ENCODE data around the gene UGCG. TPM values are rescaled to one million over a fixed set of nuclear protein-coding genes. Genes with fewer than 3 reads are reported as not detected.

UGCG gene
- total and polyA plus RNA-seq, 2 of the 4 experiments (the other 2 are of a cell fraction) = 84.2 to 104 TPM

GRCh38 chr9:111895996-111896941 is at the start of gene UGCG (continued):
- TF ChIP-seq, protein P1, sequence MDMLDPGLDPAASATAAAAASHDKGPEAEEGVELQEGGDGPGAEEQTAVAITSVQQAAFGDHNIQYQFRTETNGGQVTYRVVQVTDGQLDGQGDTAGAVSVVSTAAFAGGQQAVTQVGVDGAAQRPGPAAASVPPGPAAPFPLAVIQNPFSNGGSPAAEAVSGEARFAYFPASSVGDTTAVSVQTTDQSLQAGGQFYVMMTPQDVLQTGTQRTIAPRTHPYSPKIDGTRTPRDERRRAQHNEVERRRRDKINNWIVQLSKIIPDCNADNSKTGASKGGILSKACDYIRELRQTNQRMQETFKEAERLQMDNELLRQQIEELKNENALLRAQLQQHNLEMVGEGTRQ (IDR thresholded peaks at IDR 0.05; ENCODE audit: low read depth, low read length) = no peak
- no peak for TF ChIP-seq RCOR1 (IDR thresholded peaks at IDR 0.05; ENCODE audit: insufficient replicate concordance, low read length)
- peak; percentile 9; the same call in 1 of the 2 replicates for TF ChIP-seq CHD1 (IDR thresholded peaks at IDR 0.05; ENCODE audit: low read depth, low read length)
- TF ChIP-seq CEBPB (IDR thresholded peaks at IDR 0.05; ENCODE audit: low read depth, low read length) = no peak
- no peak for TF ChIP-seq NFE2L2 (IDR thresholded peaks at IDR 0.05; ENCODE audit: low read depth, low read length)
